CD4-positive, alpha-beta T cell (primary cell): Measurements from ENCODE around the gene PDZD11. TPM values are rescaled to one million over a fixed set of nuclear protein-coding genes. Genes with fewer than 3 reads are reported as not detected.

Experiments
- ATAC-seq: fragments of 200-7000 bp; cut with Tn5 transposase; one replicate; pipeline ENCODE4 v1.10.0; 2022; ENCODE audit warnings: mild to moderate bottlenecking; ENCODE audit not compliant: poor library complexity
- CTCF ChIA-PET: fragments of 350-600 bp; sonication (Branson Sonifier 250); formaldehyde crosslinking; loops from one replicate; lab custom pipeline; 2021; ENCODE audit warnings: antibody characterized with exemption, inconsistent platforms; lab: Charles Lee
- POLR2A ChIA-PET: fragments of 350-600 bp; sonication (Branson Sonifier 250); formaldehyde crosslinking; loops from one replicate; lab custom pipeline; 2021; ENCODE audit warnings: antibody characterized with exemption, inconsistent platforms; lab: Charles Lee
- DNase-seq, 14 experiments: peaks; one replicate each; pipeline ENCODE4 v3.0.0-alpha.2; 2013 to 2020; ENCODE audit warnings: mixed read lengths in 2 of 14
- H3K27ac ChIP-seq, 2 donors: one replicate each; pipeline versions ENCODE4 v1.5.1 to v1.7.0; 2013; ENCODE audit warnings: low read length in 2 of 2, low read depth in 1 of 2, mild to moderate bottlenecking in 1 of 2
- H3K27me3 ChIP-seq, 2 experiments: 1 replicate in 1 of 2; 2 replicates in 1 of 2; pipeline versions ENCODE4 v1.6.1 to v1.7.0; 2013; ENCODE audit warnings: low read length in 2 of 2, control low read depth in 1 of 2, mild to moderate bottlenecking in 1 of 2, moderate library complexity in 1 of 2; ENCODE audit not compliant: insufficient read depth in 2 of 2, control insufficient read depth in 1 of 2
- H3K36me3 ChIP-seq: one replicate; pipeline ENCODE4 v1.6.1; 2013; ENCODE audit warnings: low read length, control low read depth; ENCODE audit not compliant: insufficient read depth
- H3K4me1 ChIP-seq: one replicate; pipeline ENCODE4 v1.6.1; 2013; ENCODE audit warnings: low read length, control low read depth; ENCODE audit not compliant: insufficient read depth
- H3K4me3 ChIP-seq: one replicate; pipeline ENCODE4 v1.5.1; 2013; ENCODE audit warnings: mild to moderate bottlenecking, low read length, moderate library complexity
- H3K9me3 ChIP-seq, 2 experiments: 1 replicate in 1 of 2; 2 replicates in 1 of 2; pipeline versions ENCODE4 v1.6.1 to v1.7.0; 2013; ENCODE audit warnings: low read length in 2 of 2, mild to moderate bottlenecking in 2 of 2, control low read depth in 1 of 2, moderate library complexity in 1 of 2; ENCODE audit not compliant: control insufficient read depth in 1 of 2, insufficient read depth in 1 of 2
- H3K27ac Mint-ChIP-seq: one replicate; pipeline ENCODE4 v1.8.0; 2020; ENCODE audit warnings: mixed read lengths
- H3K27me3 Mint-ChIP-seq: one replicate; pipeline ENCODE4 v1.8.0; 2021; ENCODE audit warnings: mixed read lengths
- H3K36me3 Mint-ChIP-seq: one replicate; pipeline ENCODE4 v1.8.0; 2021; ENCODE audit warnings: low read depth, mixed read lengths
- H3K4me1 Mint-ChIP-seq: one replicate; pipeline ENCODE4 v1.8.0; 2021; ENCODE audit warnings: low read depth, mixed read lengths
- H3K4me3 Mint-ChIP-seq: one replicate; pipeline ENCODE4 v1.8.0; 2020; ENCODE audit warnings: mild to moderate bottlenecking, mixed read lengths
- H3K9me3 Mint-ChIP-seq: one replicate; pipeline ENCODE4 v1.8.0; 2020; ENCODE audit warnings: mixed read lengths
- intact Hi-C, 2 experiments: fragments of 100-400 bp; cut with DNase I in 1 of 2; cut with micrococcal nuclease in 1 of 2; formaldehyde crosslinking; loops; one replicate each; pipeline versions ENCODE4 v1.15.1 to v1.9.0; 2023 to 2025; cut with DNase I, micrococcal nuclease
- total RNA-seq, 174 experiments: library from RNA in 2 of 174; stranded (reverse) in 2 of 174; gene quantifications; one replicate each; pipeline ENCODE4 v1.2.3 and lab custom pipeline; 2021 to 2026
- TF ChIP-seq, protein P1 (sequence below): fragments of 200-600 bp; IDR thresholded peaks from one replicate; pipeline ENCODE4 v1.8.0; 2022; ENCODE audit warnings: antibody characterized with exemption, mild to moderate bottlenecking

The PDZD11 gene
- total RNA-seq, 2 experiments from 2014 or later: 6.1 to 7.8 TPM

DNA sequence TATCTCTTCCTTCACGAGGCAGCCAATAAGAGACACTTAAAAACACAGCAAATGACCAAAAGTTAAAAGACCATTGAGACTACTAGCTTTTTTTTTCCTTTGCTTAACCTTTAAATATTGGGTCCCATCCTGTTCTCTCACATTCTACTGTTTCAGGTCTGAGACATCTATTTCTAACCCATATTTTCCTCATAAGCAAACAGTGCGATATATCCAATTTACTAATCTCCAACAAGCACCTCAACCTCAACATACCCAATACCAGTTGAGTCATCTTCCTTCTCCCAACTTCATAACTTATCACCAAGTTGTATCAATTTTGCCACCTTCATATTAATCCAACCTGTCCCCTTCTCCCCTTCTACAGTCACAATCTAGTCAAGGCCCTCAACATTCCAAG lies 48.2 kb downstream of the PDZD11 start:
- no peaks in the 10 kb centered on the region for H3K9me3 Mint-ChIP-seq
- no peaks in the 10 kb centered on the region for H3K36me3 Mint-ChIP-seq
- Histone ChIP-seq H3K4me1 (no peaks in the 10 kb centered on the region), H3K36me3 (no peaks in the 10 kb centered on the region), H3K27ac (no peak overlapping the region), H3K4me3 (no peak overlapping the region), H3K9me3 (no peaks in the 10 kb centered on the region), H3K27me3 (no peaks in the 10 kb centered on the region)
- H3K27ac Mint-ChIP-seq: no peak overlapping the region
- DNase-seq (no peak), ATAC-seq (no peak)
- ChIA-PET CTCF (no interaction called here), POLR2A (interaction anchor here (0.6 kb wide), 1 partner anchor 227 kb away, joined by 4 read pairs; no protein-coding TSS in a partner anchor)
- TF ChIP-seq, protein P1, sequence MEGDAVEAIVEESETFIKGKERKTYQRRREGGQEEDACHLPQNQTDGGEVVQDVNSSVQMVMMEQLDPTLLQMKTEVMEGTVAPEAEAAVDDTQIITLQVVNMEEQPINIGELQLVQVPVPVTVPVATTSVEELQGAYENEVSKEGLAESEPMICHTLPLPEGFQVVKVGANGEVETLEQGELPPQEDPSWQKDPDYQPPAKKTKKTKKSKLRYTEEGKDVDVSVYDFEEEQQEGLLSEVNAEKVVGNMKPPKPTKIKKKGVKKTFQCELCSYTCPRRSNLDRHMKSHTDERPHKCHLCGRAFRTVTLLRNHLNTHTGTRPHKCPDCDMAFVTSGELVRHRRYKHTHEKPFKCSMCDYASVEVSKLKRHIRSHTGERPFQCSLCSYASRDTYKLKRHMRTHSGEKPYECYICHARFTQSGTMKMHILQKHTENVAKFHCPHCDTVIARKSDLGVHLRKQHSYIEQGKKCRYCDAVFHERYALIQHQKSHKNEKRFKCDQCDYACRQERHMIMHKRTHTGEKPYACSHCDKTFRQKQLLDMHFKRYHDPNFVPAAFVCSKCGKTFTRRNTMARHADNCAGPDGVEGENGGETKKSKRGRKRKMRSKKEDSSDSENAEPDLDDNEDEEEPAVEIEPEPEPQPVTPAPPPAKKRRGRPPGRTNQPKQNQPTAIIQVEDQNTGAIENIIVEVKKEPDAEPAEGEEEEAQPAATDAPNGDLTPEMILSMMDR: no peak
- H3K27me3 Mint-ChIP-seq: no peaks in the 10 kb centered on the region
- H3K4me1 Mint-ChIP-seq: no peaks in the 10 kb centered on the region
- no peak overlapping the region for H3K4me3 Mint-ChIP-seq
- intact Hi-C loops: no loop called here

DNA sequence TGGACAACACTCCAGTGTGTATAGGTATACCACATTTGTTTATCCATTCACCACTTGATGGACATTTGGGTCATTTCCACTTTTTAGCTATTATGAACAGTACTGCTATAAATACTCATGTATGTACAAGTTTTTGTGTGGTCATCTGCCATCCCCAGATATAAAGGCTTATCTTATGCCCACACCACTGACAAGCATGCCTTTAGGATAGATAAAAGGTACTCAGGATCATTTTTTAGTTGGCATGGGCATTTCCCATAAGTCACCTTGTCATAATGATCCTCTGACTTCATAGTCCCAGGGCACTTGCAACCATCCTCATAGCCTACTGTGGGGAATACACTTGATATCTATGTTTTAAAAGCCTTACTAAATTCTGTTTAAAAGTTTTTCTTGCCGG lies 49.0 kb downstream of the PDZD11 start:
- Histone ChIP-seq H3K27ac (no peak overlapping the region), H3K4me1 (no peaks in the 10 kb centered on the region), H3K27me3 (no peaks in the 10 kb centered on the region), H3K36me3 (no peaks in the 10 kb centered on the region), H3K9me3 (no peaks in the 10 kb centered on the region), H3K4me3 (no peak overlapping the region)
- Mint-ChIP-seq H3K9me3 (no peaks in the 10 kb centered on the region), H3K4me1 (no peaks in the 10 kb centered on the region), H3K27ac (no peak overlapping the region), H3K4me3 (no peak overlapping the region), H3K36me3 (no peaks in the 10 kb centered on the region), H3K27me3 (no peaks in the 10 kb centered on the region)
- POLR2A ChIA-PET: no interaction called here
- DNase-seq (no peak), ATAC-seq (no peak)
- TF ChIP-seq, protein P1: no peak
- CTCF ChIA-PET: no interaction called here
- intact Hi-C loops: no loop called here

Other genes with a start within 250 kb of the PDZD11 start
- gene AWAT2, start 240.0 kb downstream of the PDZD11 start, total RNA-seq: not detected
- gene OTUD6A, start 227.5 kb downstream of the PDZD11 start, total RNA-seq: not detected
- 10 to 100 TPM; 63.7 to 64.4 TPM for gene IGBP1, start 156.5 kb downstream of the PDZD11 start, total RNA-seq
- gene DGAT2L6, start 112.4 kb downstream of the PDZD11 start, total RNA-seq: not detected
- not detected for gene AWAT1, start 55.3 kb downstream of the PDZD11 start, total RNA-seq
- under 1 TPM in 1 of 2 experiments, not detected in 1; 0.20 TPM for gene P2RY4, start 29.7 kb downstream of the PDZD11 start, total RNA-seq
- gene ARR3, start 21.6 kb downstream of the PDZD11 start, total RNA-seq: not detected
- gene RAB41, start 7.8 kb downstream of the PDZD11 start, total RNA-seq: not detected
- gene KIF4A, start 177 bp upstream of the PDZD11 start, total RNA-seq: under 1 TPM; 0.06 to 0.19 TPM
- not detected for gene GDPD2, start 133.4 kb upstream of the PDZD11 start, total RNA-seq
- 1 to 10 TPM; 6.6 to 9.0 TPM for gene DLG3, start 154.9 kb upstream of the PDZD11 start, total RNA-seq